H1 (cell line): ENCODE measurements around the gene CHI3L1. TPM values are rescaled to one million over a fixed set of nuclear protein-coding genes. Genes with fewer than 3 reads are reported as not detected.

Source experiments
- CTCF ChIA-PET: fragments of 300-600 bp; sonication (Branson Sonifier 250); formaldehyde crosslinking; loops from one replicate; lab custom pipeline; 2021; ENCODE audit not compliant: partially characterized antibody; lab: Charles Lee
- POLR2A ChIA-PET: fragments of 300-600 bp; sonication (Branson Sonifier 250); formaldehyde crosslinking; loops from one replicate; lab custom pipeline; 2021; ENCODE audit warnings: inconsistent platforms; ENCODE audit not compliant: partially characterized antibody; lab: Charles Lee
- DNase-seq, 2 experiments: peaks; one replicate each; pipeline versions ENCODE4 v3.0.0 to v3.0.0-alpha.2; 2010 to 2022; ENCODE audit warnings: low spot score in 2 of 2, low read depth in 1 of 2, mixed read lengths in 1 of 2
- FAIRE-seq: peaks from 2 replicates; lab custom pipeline; 2011; peaks lifted over from hg19 to GRCh38; lab: Jason Lieb, UNC
- H2AFZ ChIP-seq: 2 replicates; pipeline ENCODE4 v1.8.1; 2012; ENCODE audit warnings: low read length, inconsistent platforms
- H2AK5ac ChIP-seq: 2 replicates; pipeline ENCODE4 v1.6.1; 2013; ENCODE audit warnings: low read depth, low read length
- H2BK120ac ChIP-seq: replicated peaks from 2 replicates; pipeline ENCODE3; 2013; ENCODE audit warnings: low read depth, low read length, inconsistent platforms
- H2BK12ac ChIP-seq: 2 replicates; pipeline ENCODE4 v1.6.1; 2013; ENCODE audit warnings: low read depth, low read length
- H2BK15ac ChIP-seq: 2 replicates; pipeline ENCODE4 v1.6.1; 2013; ENCODE audit warnings: low read length
- H2BK20ac ChIP-seq: 2 replicates; pipeline ENCODE4 v1.6.1; 2013; ENCODE audit warnings: low read length
- H2BK5ac ChIP-seq: 2 replicates; pipeline ENCODE4 v1.6.1; 2013; ENCODE audit warnings: low read depth, low read length
- H3K14ac ChIP-seq: 2 replicates; pipeline ENCODE4 v1.6.1; 2013; ENCODE audit warnings: inconsistent platforms; ENCODE audit not compliant: insufficient read length
- H3K18ac ChIP-seq: 2 replicates; pipeline ENCODE4 v1.6.1; 2013; ENCODE audit warnings: low read length; ENCODE audit errors: extremely low read depth
- H3K23ac ChIP-seq: 2 replicates; pipeline ENCODE4 v1.6.1; 2013; ENCODE audit warnings: inconsistent platforms; ENCODE audit not compliant: insufficient read length
- H3K23me2 ChIP-seq: 2 replicates; pipeline ENCODE4 v1.6.1; 2013; ENCODE audit warnings: low read depth, low read length
- H3K27ac ChIP-seq: 2 replicates; pipeline ENCODE4 v1.6.1; 2011; ENCODE audit warnings: low read depth, low read length, inconsistent platforms
- H3K27me3 ChIP-seq, 4 experiments: replicated peaks in 1 of 4; 1 replicate in 1 of 4; 2 replicates in 3 of 4; pipeline versions ENCODE4 v1.6.1 to v1.8.1; 2011 to 2013; ENCODE audit warnings: low read length in 3 of 4, mild to moderate bottlenecking in 3 of 4, inconsistent platforms in 2 of 4, mixed read lengths in 2 of 4, moderate library complexity in 1 of 4; ENCODE audit not compliant: control insufficient read depth in 3 of 4, insufficient read depth in 3 of 4; ENCODE audit errors: extremely low read depth in 1 of 4
- H3K36me3 ChIP-seq, 4 experiments: 2 replicates each; pipeline versions ENCODE4 v1.6.1 to v1.8.1; 2011 to 2013; ENCODE audit warnings: mild to moderate bottlenecking in 4 of 4, low read length in 3 of 4, moderate library complexity in 2 of 4, control low read depth in 1 of 4, inconsistent platforms in 1 of 4; ENCODE audit not compliant: insufficient read depth in 4 of 4, control insufficient read depth in 2 of 4
- H3K4ac ChIP-seq: replicated peaks from 2 replicates; pipeline ENCODE3; 2013; ENCODE audit warnings: low read length, low read depth, mixed read lengths, inconsistent platforms; ENCODE audit not compliant: insufficient read length
- H3K4me1 ChIP-seq, 4 experiments: replicated peaks in 1 of 4; 1 replicate in 1 of 4; 2 replicates in 3 of 4; pipeline versions ENCODE4 v1.6.1 to v1.8.1; 2011 to 2013; ENCODE audit warnings: low read length in 3 of 4, inconsistent platforms in 2 of 4, mixed read lengths in 1 of 4; ENCODE audit not compliant: insufficient read depth in 4 of 4, control insufficient read depth in 3 of 4
- H3K4me2 ChIP-seq, 2 experiments: 2 replicates each; pipeline versions ENCODE4 v1.6.1 to v1.8.1; 2011 to 2013; ENCODE audit warnings: low read depth in 2 of 2, low read length in 2 of 2, control low read depth in 1 of 2, inconsistent platforms in 1 of 2, mild to moderate bottlenecking in 1 of 2; ENCODE audit not compliant: insufficient read depth in 1 of 2
- H3K4me3 ChIP-seq, 4 experiments: fragments of 200-600, 300-600 bp in 1 of 4; sonication (generic), shearing (Covaris generic), sonication (Bioruptor Twin) in 1 of 4; 2 replicates each; pipeline versions ENCODE4 v1.5.1 to v1.8.1; 2011 to 2016; ENCODE audit warnings: low read length in 4 of 4, low read depth in 3 of 4, control low read depth in 2 of 4, inconsistent platforms in 2 of 4, mild to moderate bottlenecking in 2 of 4, mixed read lengths in 1 of 4, moderate library complexity in 1 of 4; ENCODE audit not compliant: insufficient read depth in 2 of 4; ENCODE audit errors: extremely low read depth in 1 of 4
- H3K56ac ChIP-seq: replicated peaks from 2 replicates; pipeline ENCODE3; 2013; ENCODE audit warnings: low read depth, mild to moderate bottlenecking, mixed read lengths, low read length, inconsistent platforms; ENCODE audit not compliant: insufficient read length
- H3K79me1 ChIP-seq: 2 replicates; pipeline ENCODE4 v1.6.1; 2013; ENCODE audit warnings: low read depth, low read length, control low read depth
- H3K79me2 ChIP-seq, 2 experiments: 2 replicates each; pipeline versions ENCODE4 v1.6.1 to v1.8.1; 2012 to 2013; ENCODE audit warnings: low read length in 2 of 2, mild to moderate bottlenecking in 2 of 2, inconsistent platforms in 1 of 2; ENCODE audit not compliant: insufficient read depth in 2 of 2, control insufficient read depth in 1 of 2
- H3K9ac ChIP-seq, 4 experiments: replicated peaks in 1 of 4; 1 replicate in 1 of 4; 2 replicates in 3 of 4; pipeline versions ENCODE4 v1.6.1 to v1.8.1; 2011 to 2013; ENCODE audit warnings: low read depth in 3 of 4, low read length in 3 of 4, control low read depth in 2 of 4, mild to moderate bottlenecking in 2 of 4, moderate library complexity in 2 of 4, inconsistent platforms in 1 of 4; ENCODE audit errors: extremely low read depth in 1 of 4
- H3K9me3 ChIP-seq, 2 experiments: 2 replicates each; pipeline versions ENCODE4 v1.6.1 to v1.8.1; 2012 to 2013; ENCODE audit warnings: mild to moderate bottlenecking in 2 of 2, moderate library complexity in 2 of 2, control low read depth in 1 of 2, inconsistent platforms in 1 of 2, low read depth in 1 of 2, low read length in 1 of 2, mixed read lengths in 1 of 2; ENCODE audit not compliant: insufficient read depth in 2 of 2
- H4K20me1 ChIP-seq, 2 experiments: replicated peaks in 1 of 2; 2 replicates each; pipeline versions ENCODE3 to v1.8.1; 2011 to 2013; ENCODE audit warnings: inconsistent platforms in 2 of 2, low read length in 2 of 2, mild to moderate bottlenecking in 1 of 2; ENCODE audit not compliant: insufficient read depth in 2 of 2, control insufficient read depth in 1 of 2
- H4K5ac ChIP-seq: 2 replicates; pipeline ENCODE4 v1.6.1; 2013; ENCODE audit warnings: low read length, low read depth, mixed read lengths, inconsistent platforms; ENCODE audit not compliant: insufficient read length
- H4K8ac ChIP-seq: 2 replicates; pipeline ENCODE4 v1.8.0; 2013; ENCODE audit warnings: mild to moderate bottlenecking, moderate library complexity, low read length, inconsistent platforms; ENCODE audit not compliant: insufficient read depth; ENCODE audit errors: extremely low read depth
- H4K91ac ChIP-seq: replicated peaks from 2 replicates; pipeline ENCODE3; 2013; ENCODE audit warnings: low read length, mixed read lengths, inconsistent platforms; ENCODE audit not compliant: insufficient read length
- BRCA1 ChIP-seq: IDR thresholded peaks from 2 replicates; pipeline ENCODE4 v1.6.1; 2012; ENCODE audit warnings: low read depth, low read length, improper control_type of control experiment
- CHD1 ChIP-seq: IDR thresholded peaks from 2 replicates; pipeline ENCODE4 v1.6.1; 2012; ENCODE audit warnings: low read depth, low read length, improper control_type of control experiment
- CTCF ChIP-seq, 3 experiments: IDR thresholded peaks; 1 replicate in 2 of 3; 2 replicates in 1 of 3; pipeline versions ENCODE4 v1.5.1 to v1.6.1; 2011; ENCODE audit warnings: low read length in 3 of 3, mild to moderate bottlenecking in 3 of 3, inconsistent platforms in 2 of 3, low read depth in 1 of 3, moderate library complexity in 1 of 3; ENCODE audit not compliant: insufficient read depth in 1 of 3; ENCODE audit errors: control extremely low read depth in 1 of 3
- RAD21 ChIP-seq, 2 experiments: IDR thresholded peaks in 1 of 2; conservative IDR thresholded peaks in 1 of 2; 2 replicates each; pipeline ENCODE4 v1.6.1; 2011; ENCODE audit warnings: low read depth in 2 of 2, low read length in 2 of 2, improper control_type of control experiment in 1 of 2, inconsistent platforms in 1 of 2, mild to moderate bottlenecking in 1 of 2, moderate library complexity in 1 of 2
- SIX5 ChIP-seq: IDR thresholded peaks from 2 replicates; pipeline ENCODE4 v1.6.1; 2011; ENCODE audit warnings: mild to moderate bottlenecking, low read depth, low read length
- WGBS, 2 experiments: shearing (Covaris generic) in 1 of 2; methylation state at CpG; one replicate each; pipeline versions ENCODE4 v1.1.6 to v1.1.7; 2013 to 2015; ENCODE audit warnings: low lambda C conversion rate in 2 of 2, mixed read lengths in 2 of 2, inconsistent platforms in 1 of 2, low coverage in 1 of 2, missing lambda C conversion rate in 1 of 2; ENCODE audit not compliant: insufficient replicate concordance in 2 of 2, insufficient coverage in 1 of 2, insufficient read length in 1 of 2; ENCODE audit errors: extremely low coverage in 1 of 2, missing lambda C conversion rate in 1 of 2; 5-methylcytosine and 5-hydroxymethylcytosine counted together
- polyA plus RNA-seq, 7 experiments: library from polyadenylated mRNA; depleted of rRNA in 3 of 7; stranded (reverse) in 5 of 7; unstranded in 2 of 7; fragments of >200 nt in 5 of 7; fragments of 200-250 nt in 2 of 7; gene quantifications; 1 replicate in 5 of 7; 2 replicates in 1 of 7; 4 replicates in 1 of 7; pipeline versions ENCODE4 v1.2.1 to v1.2.3, GENCODE V29; 2011 to 2013; ENCODE audit warnings: missing spikeins in 2 of 7, mixed read lengths in 2 of 7
- total RNA-seq: library from RNA; stranded (reverse); fragmentation: NEBNext Ultra II Directional; extraction: Animal tissue kit (Norgen Biotek cat#: 25700); gene quantifications from 2 replicates; pipeline ENCODE4 v1.2.1, GENCODE V29; 2021

The CHI3L1 gene
- total and polyA plus RNA-seq, 2 of the 8 experiments (the other 6 are each of a cell fraction or from before 2014, with no cell fraction given): 1.0 TPM; not detected in 1

DNA sequence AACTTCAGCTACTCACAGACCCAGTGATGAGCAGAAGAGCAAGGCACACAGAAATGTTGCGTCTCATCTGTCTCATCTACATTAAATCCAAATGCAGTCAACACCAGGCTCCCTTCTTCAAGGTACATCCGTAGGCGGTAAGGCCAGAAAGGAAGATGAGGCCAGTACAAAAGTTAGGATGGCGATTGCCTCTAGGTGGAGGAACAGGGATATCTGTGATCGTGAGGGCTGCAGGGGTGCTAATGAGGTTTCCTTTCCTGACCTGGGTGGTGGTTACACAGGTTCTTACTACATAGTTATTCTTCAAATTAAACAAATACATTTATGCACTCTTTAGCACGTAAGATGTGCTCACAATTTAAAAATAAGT, 9.5 kb downstream of the CHI3L1 start:
- 86% methylated on average over 6 of the region's 6 CpGs; no CpG with 5 or more reads in 1 of the 2 experiments for WGBS, 2 experiments
- no peak for DNase-seq
- H3K4ac ChIP-seq: no peak overlapping the region
- H3K79me1 ChIP-seq: no peaks in the 10 kb centered on the region
- H3K4me1 ChIP-seq: peaks cover 0 to 7% (median 3%) of the 10 kb centered on the region in 4 experiments; a peak in 4 of 7 replicates
- no peak for FAIRE-seq
- H2BK20ac ChIP-seq: no peak overlapping the region
- CTCF ChIA-PET: interaction anchor here (0.6 to 12.8 kb wide), 15 partner anchors 7 to 138 kb away, joined by 3 to 140 read pairs (median 8); partner anchors contain the start of genes ADORA1 and CHI3L1
- no peak overlapping the region for H3K18ac ChIP-seq
- H4K20me1 ChIP-seq: no peaks in the 10 kb centered on the region
- no peak overlapping the region for H4K5ac ChIP-seq
- no peaks in the 10 kb centered on the region for H3K23me2 ChIP-seq
- TF ChIP-seq SIX5 (no peak), RAD21 (IDR thresholded peaks at IDR 0.05 in 1 of 2, conservative IDR thresholded peaks at IDR 0.05 in 1 of 2; ENCODE audit: low read depth in 2 of 2, low read length in 2 of 2) (peak in 1 of 2 experiments; percentile 25; a peak in 1 of 4 replicates), CTCF (IDR thresholded peaks at IDR 0.05; ENCODE audit: control extremely low read depth in 1 of 3, insufficient read depth in 1 of 3, low read depth in 1 of 3, low read length in 3 of 3) (peak in 2 of 3 experiments; percentile 11 to 14; a peak in 1 of 4 replicates), CHD1 (no peak), BRCA1 (no peak)
- TF ChIP-seq, all 59 proteins: peak for 2
- H3K14ac ChIP-seq: no peak overlapping the region
- no peak overlapping the region for H2AK5ac ChIP-seq
- H3K9ac ChIP-seq: no peak overlapping the region
- no peak overlapping the region for H3K56ac ChIP-seq
- H3K9me3 ChIP-seq: no peaks in the 10 kb centered on the region
- H3K36me3 ChIP-seq: no peaks in the 10 kb centered on the region
- H4K8ac ChIP-seq: no peak overlapping the region
- no peaks in the 10 kb centered on the region for H3K79me2 ChIP-seq
- H3K23ac ChIP-seq: no peak overlapping the region
- no peak overlapping the region for H2AFZ ChIP-seq
- H3K27me3 ChIP-seq: no peaks in the 10 kb centered on the region
- H3K27ac ChIP-seq: no peak overlapping the region
- no peak overlapping the region for H2BK5ac ChIP-seq
- H2BK12ac ChIP-seq: no peak overlapping the region
- H2BK120ac ChIP-seq: no peak overlapping the region
- H2BK15ac ChIP-seq: no peak overlapping the region
- H3K4me3 ChIP-seq: no peak overlapping the region
- POLR2A ChIA-PET: no interaction called here
- H4K91ac ChIP-seq: no peak overlapping the region
- H3K4me2 ChIP-seq: no peak overlapping the region
